SK-N-MC (cell line): ENCODE measurements around the gene ADAMTS1.

ENCODE experiments used
- EZH2 ChIP-seq: fragments of 200-600 bp; sonication (generic); IDR thresholded peaks from one replicate; pipeline ENCODE4 v1.6.1; 2017; ENCODE audit warnings: antibody characterized with exemption
- FOXP2 ChIP-seq: optimal IDR thresholded peaks from 2 replicates; pipeline ENCODE3; 2011; ENCODE audit warnings: mild to moderate bottlenecking, moderate library complexity; ENCODE audit not compliant: insufficient read depth; ENCODE audit errors: extremely low read length, control extremely low read depth
- POLR2AphosphoS5 ChIP-seq: IDR thresholded peaks from 2 replicates; pipeline ENCODE4 v1.6.1; 2012; ENCODE audit warnings: mild to moderate bottlenecking, low read depth, low read length, borderline replicate concordance

GRCh38 chr21:26887251-26887650, 42.0 kb upstream of the ADAMTS1 start:
- TF ChIP-seq EZH2 (no peak), POLR2AphosphoS5 (no peak), FOXP2 (no peak)
